KMS-11 (cell line): ENCODE data around the gene B3GNT9.
A peak's percentile ranks its signal among the peaks of the same experiment; 100 is the strongest.

Experiments
- H2AFZ ChIP-seq: fragments of 200-600 bp; sonication (generic); 2 replicates; pipeline ENCODE4 v1.6.1; 2016; ENCODE audit warnings: antibody characterized with exemption, mixed run types, low read depth
- H3K27ac ChIP-seq: fragments of 200-600 bp; sonication (generic); 2 replicates; pipeline ENCODE4 v1.6.1; 2016; ENCODE audit warnings: mild to moderate bottlenecking, mixed run types
- H3K27me3 ChIP-seq: fragments of 200-600 bp; sonication (generic); 2 replicates; pipeline ENCODE4 v1.6.1; 2017; ENCODE audit warnings: mild to moderate bottlenecking, low read depth, mixed run types, moderate library complexity; ENCODE audit not compliant: insufficient read depth
- H3K36me3 ChIP-seq: fragments of 200-600 bp; sonication (generic); 2 replicates; pipeline ENCODE4 v1.6.1; 2017; ENCODE audit warnings: mild to moderate bottlenecking, mixed run types; ENCODE audit not compliant: insufficient read depth
- H3K4me1 ChIP-seq: fragments of 200-600 bp; sonication (generic); 2 replicates; pipeline ENCODE4 v1.6.1; 2016; ENCODE audit warnings: mild to moderate bottlenecking, low read depth, mixed run types; ENCODE audit not compliant: poor library complexity, severe bottlenecking
- H3K4me2 ChIP-seq: fragments of 200-600 bp; sonication (generic); 2 replicates; pipeline ENCODE4 v1.7.0; 2016; ENCODE audit warnings: mild to moderate bottlenecking, mixed run types
- H3K4me3 ChIP-seq: fragments of 200-600 bp; sonication (generic); IDR thresholded peaks from 2 replicates; pipeline ENCODE4 v1.6.1; 2017; ENCODE audit warnings: low read depth, low read length, mixed read lengths; ENCODE audit not compliant: insufficient read depth
- H3K79me2 ChIP-seq: fragments of 200-600 bp; sonication (generic); 2 replicates; pipeline ENCODE4 v1.6.1; 2016; ENCODE audit warnings: low read depth, mixed run types; ENCODE audit not compliant: insufficient read depth
- H3K9ac ChIP-seq: fragments of 200-600 bp; sonication (generic); 2 replicates; pipeline ENCODE4 v1.6.1; 2016; ENCODE audit warnings: mild to moderate bottlenecking, mixed run types
- H4K20me1 ChIP-seq: fragments of 200-600 bp; sonication (generic); 2 replicates; pipeline ENCODE4 v1.6.1; 2016; ENCODE audit warnings: mild to moderate bottlenecking, mixed run types; ENCODE audit not compliant: insufficient read depth
- TF ChIP-seq, protein P1 (sequence below): fragments of 200-600 bp; sonication (generic); conservative IDR thresholded peaks from 2 replicates; pipeline ENCODE4 v1.6.1; 2017; ENCODE audit warnings: low read depth, mild to moderate bottlenecking, antibody characterized with exemption, low read length, moderate library complexity, mixed read lengths

The B3GNT9 gene

DNA sequence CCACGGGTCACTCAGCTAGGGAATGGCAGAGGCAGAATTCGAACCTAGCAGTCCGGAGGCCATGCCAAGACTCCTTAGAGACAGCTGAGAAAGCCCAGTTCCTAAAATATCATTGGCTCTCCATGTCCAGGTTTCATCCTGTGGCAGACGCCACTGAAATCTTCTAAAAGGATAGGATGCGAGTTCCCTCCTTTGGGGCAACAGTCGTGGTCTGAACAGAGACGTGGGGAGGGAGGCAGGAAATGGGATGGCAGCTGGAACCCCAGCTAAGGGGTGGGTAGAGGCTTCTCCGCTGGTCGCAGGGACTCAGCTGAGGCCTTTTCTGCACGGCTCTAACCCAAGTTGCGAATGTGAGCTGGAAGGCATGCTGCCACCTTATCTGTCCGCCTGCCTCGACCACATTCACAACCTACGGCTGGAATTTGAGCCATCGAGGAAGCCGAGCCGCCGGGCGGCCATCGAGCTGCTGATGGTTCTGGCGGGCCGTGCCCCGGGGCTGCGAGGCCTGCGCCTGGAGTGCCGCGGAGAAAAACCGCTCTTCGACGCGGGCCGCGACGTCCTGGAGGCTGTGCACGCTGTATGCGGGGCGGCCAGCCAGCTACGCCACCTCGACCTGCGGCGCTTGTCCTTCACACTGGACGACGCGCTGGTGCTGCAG is 11.8 kb upstream of the B3GNT9 start:
- Histone ChIP-seq H3K36me3 (no peaks in the 10 kb centered on the region), H3K4me3 (no peak overlapping the region), H3K4me1 (peaks cover 46% of the 10 kb centered on the region), H3K79me2 (no peaks in the 10 kb centered on the region), H2AFZ (no peak overlapping the region), H3K9ac (no peak overlapping the region), H3K4me2 (no peak overlapping the region), H3K27me3 (no peaks in the 10 kb centered on the region), H3K27ac (no peak overlapping the region), H4K20me1 (no peaks in the 10 kb centered on the region)
- TF ChIP-seq, protein P1, sequence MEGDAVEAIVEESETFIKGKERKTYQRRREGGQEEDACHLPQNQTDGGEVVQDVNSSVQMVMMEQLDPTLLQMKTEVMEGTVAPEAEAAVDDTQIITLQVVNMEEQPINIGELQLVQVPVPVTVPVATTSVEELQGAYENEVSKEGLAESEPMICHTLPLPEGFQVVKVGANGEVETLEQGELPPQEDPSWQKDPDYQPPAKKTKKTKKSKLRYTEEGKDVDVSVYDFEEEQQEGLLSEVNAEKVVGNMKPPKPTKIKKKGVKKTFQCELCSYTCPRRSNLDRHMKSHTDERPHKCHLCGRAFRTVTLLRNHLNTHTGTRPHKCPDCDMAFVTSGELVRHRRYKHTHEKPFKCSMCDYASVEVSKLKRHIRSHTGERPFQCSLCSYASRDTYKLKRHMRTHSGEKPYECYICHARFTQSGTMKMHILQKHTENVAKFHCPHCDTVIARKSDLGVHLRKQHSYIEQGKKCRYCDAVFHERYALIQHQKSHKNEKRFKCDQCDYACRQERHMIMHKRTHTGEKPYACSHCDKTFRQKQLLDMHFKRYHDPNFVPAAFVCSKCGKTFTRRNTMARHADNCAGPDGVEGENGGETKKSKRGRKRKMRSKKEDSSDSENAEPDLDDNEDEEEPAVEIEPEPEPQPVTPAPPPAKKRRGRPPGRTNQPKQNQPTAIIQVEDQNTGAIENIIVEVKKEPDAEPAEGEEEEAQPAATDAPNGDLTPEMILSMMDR = no peak

DNA sequence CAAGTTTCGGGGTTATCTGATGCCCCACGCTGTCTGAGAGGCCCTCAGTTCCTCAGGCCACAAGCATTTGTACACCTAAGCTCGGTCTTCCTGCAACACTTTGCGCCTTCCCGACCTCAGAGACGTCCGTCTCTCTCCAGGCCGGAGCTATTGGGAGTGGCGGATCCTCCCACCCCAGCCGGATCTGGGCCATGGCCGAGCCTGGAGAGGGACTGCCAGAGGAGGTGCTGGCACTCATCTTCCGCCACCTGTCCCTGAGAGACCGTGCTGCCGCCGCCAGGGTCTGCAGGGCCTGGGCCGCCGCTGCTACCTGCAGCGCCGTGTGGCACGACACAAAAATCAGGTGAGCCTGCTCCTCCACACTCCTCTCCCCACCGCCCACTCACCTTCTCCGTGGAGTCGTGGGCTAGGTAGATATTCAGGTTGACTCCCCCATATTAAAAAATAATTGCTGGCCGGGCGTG is 10.8 kb upstream of the B3GNT9 start:
- H3K4me3 ChIP-seq = no peak overlapping the region
- no peaks in the 10 kb centered on the region for H4K20me1 ChIP-seq
- H2AFZ ChIP-seq = no peak overlapping the region
- H3K27me3 ChIP-seq = no peaks in the 10 kb centered on the region
- no peak overlapping the region for H3K27ac ChIP-seq
- TF ChIP-seq, protein P1 = no peak
- H3K4me2 ChIP-seq = peak overlapping the region; percentile 98
- H3K4me1 ChIP-seq = peaks cover 38% of the 10 kb centered on the region
- H3K36me3 ChIP-seq = no peaks in the 10 kb centered on the region
- H3K9ac ChIP-seq = no peak overlapping the region
- no peaks in the 10 kb centered on the region for H3K79me2 ChIP-seq

DNA sequence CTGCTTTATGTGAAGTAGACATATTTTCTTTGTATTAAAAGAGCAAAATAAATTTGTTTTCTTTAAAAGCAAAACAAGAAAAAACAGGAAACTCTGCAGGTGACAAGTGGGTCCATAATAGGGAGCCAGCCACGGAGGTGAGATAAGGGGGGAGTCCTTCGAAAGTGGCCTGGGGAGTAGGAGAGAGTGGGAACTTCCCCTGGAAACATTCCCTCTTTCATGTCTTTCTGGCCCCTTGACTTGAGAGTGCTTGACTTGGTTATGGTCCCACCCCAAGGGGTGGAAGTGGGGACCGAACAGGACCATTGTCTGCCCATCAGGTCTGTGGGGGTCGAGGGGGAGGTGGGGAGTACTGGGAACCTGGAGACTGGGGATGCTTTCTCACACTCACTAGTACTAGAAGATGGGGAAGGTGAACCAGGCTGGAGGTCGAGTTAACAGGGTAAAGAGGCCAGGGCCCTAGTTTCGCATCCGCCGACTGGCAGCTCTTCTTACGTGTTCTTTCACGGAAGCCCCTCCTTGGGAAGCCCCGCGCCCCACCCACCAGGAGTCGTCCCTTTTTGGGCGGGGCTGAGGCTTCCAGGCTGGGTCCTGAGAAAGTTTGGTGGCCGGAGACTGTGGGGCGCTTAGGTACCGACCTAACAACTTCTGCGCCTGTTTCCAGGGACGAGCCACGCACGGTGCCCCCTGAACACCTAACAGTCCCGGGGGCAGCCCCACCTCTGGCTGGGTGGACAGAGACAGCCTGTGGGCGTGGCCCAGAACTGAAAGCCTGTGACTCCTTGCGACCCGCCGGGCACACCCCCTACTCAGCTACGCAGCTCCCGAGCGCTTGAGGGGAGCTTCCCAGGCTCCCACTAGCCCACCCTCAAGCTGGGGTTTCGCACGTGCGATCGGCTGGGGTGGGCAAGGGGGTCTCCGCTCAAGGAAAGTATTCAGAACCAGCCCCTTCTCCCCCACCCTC is 8.1 kb upstream of the B3GNT9 start:
- Histone ChIP-seq H4K20me1 (no peaks in the 10 kb centered on the region), H3K4me3 (no peak overlapping the region), H3K9ac (peak overlapping the region; percentile 65; the same call in 1 of the 2 replicates), H3K4me2 (peak overlapping the region; percentile 98), H3K27me3 (no peaks in the 10 kb centered on the region), H2AFZ (peak overlapping the region; percentile 86), H3K79me2 (no peaks in the 10 kb centered on the region), H3K4me1 (peaks cover 21% of the 10 kb centered on the region), H3K36me3 (no peaks in the 10 kb centered on the region), H3K27ac (peak overlapping the region; percentile 64)
- TF ChIP-seq, protein P1 = no peak

DNA sequence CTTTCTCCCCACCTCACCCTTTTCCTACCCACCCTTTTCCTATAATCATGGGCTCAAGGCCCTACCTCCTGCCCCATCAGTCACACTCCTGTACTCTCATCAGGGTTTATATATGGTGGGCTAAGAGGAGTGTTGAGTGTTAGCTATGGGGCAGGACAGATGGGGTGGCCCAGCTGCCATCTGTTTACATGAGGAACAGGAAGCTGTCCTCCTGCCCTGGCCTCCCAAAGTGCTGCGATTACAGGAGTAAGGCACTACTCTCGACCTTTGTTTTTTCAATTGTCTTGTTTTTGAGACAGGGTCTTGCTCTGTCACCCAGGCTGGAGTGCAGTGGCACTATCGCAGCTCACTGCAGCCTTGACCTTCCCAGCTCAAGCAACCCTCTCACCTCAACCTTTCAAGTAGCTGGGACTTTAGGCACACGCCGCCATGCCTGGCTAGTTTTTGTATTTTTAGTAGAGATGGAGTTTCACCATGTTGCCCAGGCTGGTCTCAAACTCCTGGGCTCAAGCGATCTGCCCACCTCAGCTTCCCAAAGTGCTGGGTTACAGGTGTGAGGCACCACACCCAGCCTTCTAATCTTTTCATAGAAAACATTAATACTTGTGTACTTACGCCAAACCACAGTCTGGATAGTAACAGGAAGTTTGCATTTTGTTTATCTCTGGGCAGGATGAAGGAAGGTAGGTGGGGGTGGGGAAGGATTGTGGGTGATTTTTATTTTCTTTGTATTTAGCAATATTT is 7.3 kb upstream of the B3GNT9 start:
- no peak overlapping the region for H3K4me3 ChIP-seq
- TF ChIP-seq, protein P1 = no peak

More for the DNA sequence above, 7.3 kb upstream of the B3GNT9 start:
- H3K27me3 ChIP-seq = no peaks in the 10 kb centered on the region
- H2AFZ ChIP-seq = no peak overlapping the region
- peaks cover 20% of the 10 kb centered on the region for H3K4me1 ChIP-seq
- peak overlapping the region; percentile 64; the same call in 1 of the 2 replicates for H3K27ac ChIP-seq
- no peaks in the 10 kb centered on the region for H4K20me1 ChIP-seq
- peak overlapping the region; percentile 98 for H3K4me2 ChIP-seq
- no peak overlapping the region; the same call in 1 of the 2 replicates for H3K9ac ChIP-seq
- H3K36me3 ChIP-seq = no peaks in the 10 kb centered on the region
- no peaks in the 10 kb centered on the region for H3K79me2 ChIP-seq
